ENCODE measurements around the gene NOTUM.

- no peak for TF ChIP-seq CREB1 (IDR thresholded peaks at IDR 0.05; ENCODE audit: low read depth)
- TF ChIP-seq REST (IDR thresholded peaks at IDR 0.05; ENCODE audit: low read depth): no peak
- TF ChIP-seq EP300 (IDR thresholded peaks at IDR 0.05; ENCODE audit: borderline replicate concordance): no peak
- no peak for TF ChIP-seq USF1 (IDR thresholded peaks at IDR 0.05)
These were observed 32.3 kb downstream of the NOTUM start for GRCh38 chr17:81928544-81929252.
